ENCODE results near the gene CDK17. TPM values are rescaled to one million over a fixed set of nuclear protein-coding genes. Genes with fewer than 3 reads are reported as not detected.

Gene CDK17
- total RNA-seq, 1 donor from 2014 or later: 8.2 TPM

- ATAC-seq (no peak), DNase-seq (ENCODE audit: low spot score) (no peak)
Observed at GRCh38 chr12:96244826-96245225, 155.4 kb downstream of the CDK17 start.

- peak; percentile 88 for ATAC-seq
- peak; percentile 84 for DNase-seq (ENCODE audit: low spot score)
Observed at GRCh38 chr12:96242597-96242996, 157.6 kb downstream of the CDK17 start.

- peak; percentile 6 for ATAC-seq
- no peak for DNase-seq (ENCODE audit: low spot score)
Observed at GRCh38 chr12:96241846-96242256, 158.4 kb downstream of the CDK17 start.

- DNase-seq (ENCODE audit: low spot score): no peak
- ATAC-seq: no peak
Observed at GRCh38 chr12:96241431-96241830, 158.8 kb downstream of the CDK17 start.

- no peak for ATAC-seq
- DNase-seq (ENCODE audit: low spot score): no peak
Observed at GRCh38 chr12:96240656-96241055, 159.6 kb downstream of the CDK17 start.

GRCh38 chr12:96239711-96240635 is 160.3 kb downstream of the CDK17 start:
- DNase-seq (ENCODE audit: low spot score) (no peak), ATAC-seq (no peak)

- DNase-seq (ENCODE audit: low spot score): no peak
- ATAC-seq: no peak
Observed at GRCh38 chr12:96238336-96239047, 161.7 kb downstream of the CDK17 start.

- DNase-seq (ENCODE audit: low spot score) (no peak), ATAC-seq (no peak)
Observed at GRCh38 chr12:96237465-96238077, 162.7 kb downstream of the CDK17 start.

GRCh38 chr12:96237035-96237434 is 163.2 kb downstream of the CDK17 start:
- ATAC-seq: no peak
- DNase-seq (ENCODE audit: low spot score): no peak

- ATAC-seq: peak; percentile 58
- DNase-seq (ENCODE audit: low spot score): no peak
Observed at GRCh38 chr12:96236221-96236822, 163.9 kb downstream of the CDK17 start.

- no peak for ATAC-seq
- DNase-seq (ENCODE audit: low spot score): no peak
Observed at GRCh38 chr12:96235484-96235826, 164.8 kb downstream of the CDK17 start.

- DNase-seq (ENCODE audit: low spot score): no peak
Observed at GRCh38 chr12:96234591-96235483, 165.4 kb downstream of the CDK17 start.

GRCh38 chr12:96233939-96234461 is 166.2 kb downstream of the CDK17 start:
- DNase-seq (ENCODE audit: low spot score) (peak; percentile 95), ATAC-seq (peak; percentile 86)

More at GRCh38 chr12:96234591-96235483, 165.4 kb downstream of the CDK17 start:
- no peak for ATAC-seq

GRCh38 chr12:96233168-96233567 is 167.1 kb downstream of the CDK17 start:
- DNase-seq (ENCODE audit: low spot score) (no peak), ATAC-seq (no peak)

GRCh38 chr12:96230646-96231045 is 169.6 kb downstream of the CDK17 start:
- no peak for ATAC-seq
- no peak for DNase-seq (ENCODE audit: low spot score)

GRCh38 chr12:96228566-96229248 is 171.5 kb downstream of the CDK17 start:
- DNase-seq (ENCODE audit: low spot score): no peak

More at GRCh38 chr12:96228566-96229248, 171.5 kb downstream of the CDK17 start:
- ATAC-seq: no peak

All from left lobe of liver (tissue), 2 donors.